K562 (cell line): ENCODE results near the gene GREB1. TPM values are rescaled to one million over a fixed set of nuclear protein-coding genes. Genes with fewer than 3 reads are reported as not detected.

Experiments used
- AFF4 ChIP-seq: sonication (generic); formaldehyde crosslinking; IDR thresholded peaks from 2 replicates; pipeline ENCODE4 v1.8.0; 2023; ENCODE audit warnings: mild to moderate bottlenecking, missing genetic modification reagents
- CBX8 ChIP-seq: fragments of 200-600 bp; sonication (generic); IDR thresholded peaks from 2 replicates; pipeline ENCODE4 v1.6.1; 2012; ENCODE audit warnings: borderline replicate concordance, mixed run types, low read depth, mild to moderate bottlenecking, moderate library complexity, mixed read lengths, low read length, control low read depth, inconsistent platforms; ENCODE audit not compliant: poor library complexity, severe bottlenecking; ENCODE audit errors: extremely low read depth
- FOSL1 ChIP-seq: fragments of 200-800 bp; sonication (Bioruptor generic); conservative IDR thresholded peaks from 2 replicates; pipeline ENCODE4 v1.6.1; 2016; ENCODE audit warnings: missing genetic modification characterization, missing compliant biosample characterization
- GATAD2A ChIP-seq: fragments of 450-650 bp; IDR thresholded peaks from 2 replicates; pipeline ENCODE4 v1.6.1; 2017
- IRF9 ChIP-seq: fragments of 450-650 bp; IDR thresholded peaks from 2 replicates; pipeline ENCODE4 v1.6.1; 2016; ENCODE audit warnings: missing biosample characterization, missing genetic modification characterization
- POLR2H ChIP-seq: IDR thresholded peaks from 2 replicates; pipeline ENCODE4 v1.6.1; 2016; ENCODE audit warnings: missing genetic modification characterization, low read depth, mild to moderate bottlenecking, control low read depth, missing compliant biosample characterization, moderate library complexity
- POU5F1 ChIP-seq: fragments of 150-350 bp; IDR thresholded peaks from 2 replicates; pipeline ENCODE4 v1.6.1; 2014; ENCODE audit warnings: borderline replicate concordance, low read length, low read depth, mild to moderate bottlenecking; ENCODE audit not compliant: partially characterized antibody
- RAD51 ChIP-seq: fragments of 450-650 bp; IDR thresholded peaks from 2 replicates; pipeline ENCODE4 v1.7.1; 2016; ENCODE audit warnings: low read depth, mild to moderate bottlenecking, borderline replicate concordance
- YBX1 ChIP-seq: fragments of 450-650 bp; IDR thresholded peaks from 2 replicates; pipeline ENCODE4 v1.7.1; 2016; ENCODE audit warnings: mild to moderate bottlenecking
- ZBTB12 ChIP-seq: fragments of 250-450 bp; sonication (Bioruptor Pico); IDR thresholded peaks from 2 replicates; pipeline ENCODE4 v1.4.0; 2020
- ZNF384 ChIP-seq: IDR thresholded peaks from 2 replicates; pipeline ENCODE4 v1.6.1; 2012; ENCODE audit warnings: low read depth, low read length, improper control_type of control experiment
- polyA plus RNA-seq, 8 experiments: library from polyadenylated mRNA; depleted of rRNA in 4 of 8; stranded (reverse) in 5 of 8; unstranded in 3 of 8; fragments of >200 nt; fragmentation: Nextera tagmentation in 2 of 8; fragmentation: Illumina TruSeq in 1 of 8; extraction: Ambion mirVana in 2 of 8; extraction: Trizol in 1 of 8; gene quantifications; 2 replicates each; pipeline versions ENCODE4 v1.2.1 to v1.2.3, GENCODE V29; 2011 to 2014; ENCODE audit warnings: inconsistent platforms in 1 of 8, missing spikeins in 1 of 8
- total RNA-seq, 7 experiments: library from RNA; depleted of rRNA in 6 of 7; stranded (reverse); fragments of >200 nt in 6 of 7; fragmentation: Illumina TruSeq in 2 of 7; extraction: Trizol in 2 of 7; gene quantifications; 2 replicates each; pipeline versions ENCODE4 v1.2.1 to v1.2.3, GENCODE V29; 2011 to 2021; ENCODE audit warnings: low replicate concordance in 1 of 7
- TF ChIP-seq, protein P1 (sequence below): fragments of 450-650 bp; IDR thresholded peaks from 2 replicates; pipeline ENCODE4 v1.6.1; 2016; ENCODE audit warnings: low read depth

The GREB1 gene
- total and polyA plus RNA-seq, 9 of the 15 experiments (the other 6 are each of a cell fraction or from before 2014, with no cell fraction given): 0.04 to 0.86 (median 0.10) TPM; not detected in 1

- TF ChIP-seq AFF4 (CRISPR knock-in tag) (no peak), ZNF384 (peak; percentile 79), CBX8 (no peak), POLR2H (tag) (no peak), IRF9 (no peak), ZBTB12 (CRISPR knock-in tag) (no peak), RAD51 (no peak), GATAD2A (no peak), YBX1 (no peak), FOSL1 (tag) (peak; percentile 84), POU5F1 (no peak)
- TF ChIP-seq, protein P1, sequence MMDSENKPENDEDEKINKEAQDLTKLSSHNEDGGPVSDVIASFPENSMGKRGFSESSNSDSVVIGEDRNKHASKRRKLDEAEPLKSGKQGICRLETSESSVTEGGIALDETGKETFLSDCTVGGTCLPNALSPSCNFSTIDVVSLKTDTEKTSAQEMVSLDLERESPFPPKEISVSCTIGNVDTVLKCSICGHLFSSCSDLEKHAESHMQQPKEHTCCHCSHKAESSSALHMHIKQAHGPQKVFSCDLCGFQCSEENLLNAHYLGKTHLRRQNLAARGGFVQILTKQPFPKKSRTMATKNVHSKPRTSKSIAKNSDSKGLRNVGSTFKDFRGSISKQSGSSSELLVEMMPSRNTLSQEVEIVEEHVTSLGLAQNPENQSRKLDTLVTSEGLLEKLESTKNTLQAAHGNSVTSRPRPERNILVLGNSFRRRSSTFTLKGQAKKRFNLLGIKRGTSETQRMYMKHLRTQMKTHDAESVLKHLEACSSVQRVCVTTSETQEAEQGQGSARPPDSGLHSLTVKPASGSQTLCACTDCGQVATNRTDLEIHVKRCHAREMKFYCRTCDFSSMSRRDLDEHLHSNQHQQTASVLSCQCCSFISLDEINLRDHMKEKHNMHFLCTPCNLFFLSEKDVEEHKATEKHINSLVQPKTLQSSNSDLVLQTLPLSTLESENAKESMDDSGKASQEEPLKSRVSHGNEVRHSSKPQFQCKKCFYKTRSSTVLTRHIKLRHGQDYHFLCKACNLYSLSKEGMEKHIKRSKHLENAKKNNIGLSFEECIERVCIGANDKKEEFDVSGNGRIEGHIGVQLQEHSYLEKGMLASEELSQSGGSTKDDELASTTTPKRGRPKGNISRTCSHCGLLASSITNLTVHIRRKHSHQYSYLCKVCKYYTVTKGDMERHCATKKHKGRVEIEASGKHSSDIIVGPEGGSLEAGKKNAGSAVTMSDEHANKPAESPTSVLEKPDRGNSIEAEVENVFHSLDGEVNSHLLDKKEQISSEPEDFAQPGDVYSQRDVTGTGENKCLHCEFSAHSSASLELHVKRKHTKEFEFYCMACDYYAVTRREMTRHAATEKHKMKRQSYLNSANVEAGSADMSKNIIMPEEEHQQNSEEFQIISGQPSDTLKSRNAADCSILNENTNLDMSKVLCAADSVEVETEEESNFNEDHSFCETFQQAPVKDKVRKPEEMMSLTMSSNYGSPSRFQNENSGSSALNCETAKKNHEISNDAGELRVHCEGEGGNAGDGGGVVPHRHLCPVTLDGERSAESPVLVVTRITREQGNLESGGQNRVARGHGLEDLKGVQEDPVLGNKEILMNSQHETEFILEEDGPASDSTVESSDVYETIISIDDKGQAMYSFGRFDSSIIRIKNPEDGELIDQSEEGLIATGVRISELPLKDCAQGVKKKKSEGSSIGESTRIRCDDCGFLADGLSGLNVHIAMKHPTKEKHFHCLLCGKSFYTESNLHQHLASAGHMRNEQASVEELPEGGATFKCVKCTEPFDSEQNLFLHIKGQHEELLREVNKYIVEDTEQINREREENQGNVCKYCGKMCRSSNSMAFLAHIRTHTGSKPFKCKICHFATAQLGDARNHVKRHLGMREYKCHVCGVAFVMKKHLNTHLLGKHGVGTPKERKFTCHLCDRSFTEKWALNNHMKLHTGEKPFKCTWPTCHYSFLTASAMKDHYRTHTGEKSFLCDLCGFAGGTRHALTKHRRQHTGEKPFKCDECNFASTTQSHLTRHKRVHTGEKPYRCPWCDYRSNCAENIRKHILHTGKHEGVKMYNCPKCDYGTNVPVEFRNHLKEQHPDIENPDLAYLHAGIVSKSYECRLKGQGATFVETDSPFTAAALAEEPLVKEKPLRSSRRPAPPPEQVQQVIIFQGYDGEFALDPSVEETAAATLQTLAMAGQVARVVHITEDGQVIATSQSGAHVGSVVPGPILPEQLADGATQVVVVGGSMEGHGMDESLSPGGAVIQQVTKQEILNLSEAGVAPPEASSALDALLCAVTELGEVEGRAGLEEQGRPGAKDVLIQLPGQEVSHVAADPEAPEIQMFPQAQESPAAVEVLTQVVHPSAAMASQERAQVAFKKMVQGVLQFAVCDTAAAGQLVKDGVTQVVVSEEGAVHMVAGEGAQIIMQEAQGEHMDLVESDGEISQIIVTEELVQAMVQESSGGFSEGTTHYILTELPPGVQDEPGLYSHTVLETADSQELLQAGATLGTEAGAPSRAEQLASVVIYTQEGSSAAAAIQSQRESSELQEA: no peak
Measured at GRCh38 chr2:11583840-11584524, 50.1 kb downstream of the GREB1 start (continued).
